HG02678 (cell line): ENCODE results near the gene FCMR.

Source experiments
- ATAC-seq: cut with Tn5 transposase; IDR thresholded peaks from one replicate; pipeline ENCODE4 v1.9.1; 2021; ENCODE audit warnings: mild to moderate bottlenecking, moderate library complexity; ENCODE audit not compliant: unreplicated experiment

Gene FCMR

DNA sequence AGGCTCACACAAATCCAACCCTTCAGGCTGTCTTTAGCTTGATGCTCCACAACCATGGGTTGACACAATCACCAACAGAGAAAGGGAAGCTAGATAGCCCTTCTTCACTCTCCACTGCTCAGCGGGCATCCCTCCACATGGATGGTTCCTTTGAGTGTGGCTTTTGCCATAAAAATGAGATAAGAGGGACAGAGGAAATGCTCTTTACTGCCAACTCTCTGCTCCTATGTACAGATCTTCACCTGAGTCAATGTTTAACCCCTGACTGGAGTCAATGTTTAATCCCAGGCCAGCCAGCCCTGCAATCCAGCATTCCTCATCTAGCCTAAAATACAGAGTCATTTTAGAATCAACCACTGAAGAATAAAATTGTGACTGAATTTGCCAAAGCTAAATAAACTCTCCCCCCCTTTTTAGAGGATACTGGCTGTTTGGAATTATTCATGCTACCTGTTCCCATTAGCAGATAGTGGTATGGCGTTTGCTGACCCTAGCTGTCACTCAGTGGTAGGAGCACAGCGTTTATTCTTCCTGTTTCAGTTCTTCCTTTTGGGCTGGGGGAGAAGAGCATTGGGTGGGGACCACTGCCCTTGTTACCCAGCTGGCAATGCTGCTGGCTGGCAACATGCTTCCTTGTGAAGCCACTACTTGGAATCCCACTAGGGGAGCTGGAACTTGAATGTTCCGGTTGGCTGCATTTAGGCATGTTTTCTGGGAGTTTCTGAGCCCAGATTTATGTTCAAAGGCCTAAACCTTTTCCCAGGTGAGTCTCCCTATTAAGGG is 29.8 kb upstream of the FCMR start:
- ATAC-seq: no peak

GRCh38 chr1:206949641-206950040 is 27.9 kb upstream of the FCMR start:
- no peak for ATAC-seq

DNA sequence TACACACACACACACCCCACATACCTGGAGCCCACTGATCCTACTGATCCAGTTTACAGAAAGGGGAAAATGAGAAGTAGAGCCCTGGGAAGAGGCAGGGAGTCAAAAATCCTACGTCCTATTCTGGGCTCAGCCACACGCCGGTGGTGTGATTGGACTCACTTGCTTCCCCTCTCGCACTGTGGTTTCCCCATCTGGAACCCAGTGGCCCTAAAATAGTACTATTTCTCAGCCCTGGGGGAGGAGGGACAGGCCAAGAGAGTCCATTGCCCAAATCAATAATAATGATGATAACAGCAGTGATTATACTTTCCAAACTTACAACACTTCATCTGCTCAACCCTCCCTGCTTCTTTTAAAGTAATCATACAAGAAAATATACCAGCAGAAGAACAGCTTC is 27.5 kb upstream of the FCMR start:
- no peak for ATAC-seq

GRCh38 chr1:206947255-206947654 is 25.5 kb upstream of the FCMR start:
- ATAC-seq: no peak

DNA sequence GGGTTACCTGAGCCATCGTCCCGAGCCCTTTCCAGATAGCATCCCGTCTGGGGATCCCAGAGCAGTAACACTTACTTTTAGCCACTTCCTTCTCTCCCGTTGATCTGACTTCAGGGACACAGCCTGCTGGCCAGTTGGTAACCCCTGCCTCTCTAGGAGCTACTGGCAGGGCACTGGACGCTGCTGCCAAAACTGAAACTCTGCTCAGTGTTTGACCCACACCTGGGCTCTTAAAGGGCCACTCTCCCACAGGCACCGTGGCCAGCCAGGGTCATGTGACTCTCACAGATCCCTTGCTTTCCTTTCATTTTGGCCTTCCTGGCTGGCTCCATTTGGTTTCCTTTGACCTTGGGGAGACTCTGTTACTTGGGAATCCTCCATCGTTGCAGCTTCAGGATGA is 24.5 kb upstream of the FCMR start, which contains the start of gene PIGR:
PIGR (minus strand) TSS at position 206 of the 400 bp plus-strand sequence. CDS start 5,935 bp downstream, outside the sequence.
- ATAC-seq: no peak

DNA sequence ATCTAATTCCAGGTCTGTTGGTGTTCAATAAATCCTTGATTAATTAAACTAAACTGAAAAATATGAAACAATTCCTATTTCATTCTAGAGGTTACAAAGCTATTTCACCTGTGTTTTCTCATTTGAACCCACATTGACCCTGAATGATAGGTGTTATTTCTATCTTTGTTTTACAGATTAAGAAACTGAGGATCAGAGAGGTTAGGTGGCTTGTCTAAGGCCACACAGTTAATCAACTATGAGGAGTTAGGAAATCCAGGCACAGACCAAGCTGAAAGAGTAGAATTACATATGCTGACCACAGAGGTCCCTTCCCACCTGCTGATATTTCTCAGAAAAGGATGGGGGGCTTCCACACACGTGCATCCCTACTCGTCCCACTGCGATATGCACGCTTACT is 24.0 kb upstream of the FCMR start:
- ATAC-seq: no peak

GRCh38 chr1:206944703-206945102 is 23.0 kb upstream of the FCMR start:
- no peak for ATAC-seq

DNA sequence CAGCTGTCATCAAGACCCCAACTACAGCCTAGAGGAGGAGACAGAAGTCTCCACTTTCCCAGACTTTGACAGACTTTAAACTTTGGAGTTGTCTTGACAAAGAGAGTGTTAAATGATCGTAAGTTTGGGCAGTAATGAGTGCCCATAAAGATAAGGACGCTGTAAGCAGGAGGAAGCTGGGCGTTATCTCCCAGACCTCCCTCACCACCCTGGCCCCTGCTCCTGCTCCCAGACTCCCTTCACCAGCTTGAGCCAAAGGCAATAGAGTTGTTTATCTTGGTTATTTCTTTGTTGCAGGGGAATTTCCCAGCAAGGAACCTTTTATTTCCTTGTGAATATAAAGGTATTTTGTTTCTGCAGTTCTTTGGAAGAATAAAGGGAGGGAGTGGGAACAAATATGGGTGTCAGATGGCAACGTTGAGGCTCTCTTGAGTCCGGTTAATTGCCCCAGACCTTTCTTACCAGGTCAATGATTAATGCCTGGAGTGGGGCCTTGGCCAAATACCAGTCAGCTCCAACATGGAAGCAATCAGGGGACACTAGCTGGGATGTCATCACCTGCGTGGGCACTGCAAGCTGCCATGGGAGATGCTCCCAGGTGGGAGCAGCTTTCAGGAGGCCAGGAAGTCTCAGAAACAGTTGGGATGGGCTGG is 20.2 kb upstream of the FCMR start:
- no peak for ATAC-seq

DNA sequence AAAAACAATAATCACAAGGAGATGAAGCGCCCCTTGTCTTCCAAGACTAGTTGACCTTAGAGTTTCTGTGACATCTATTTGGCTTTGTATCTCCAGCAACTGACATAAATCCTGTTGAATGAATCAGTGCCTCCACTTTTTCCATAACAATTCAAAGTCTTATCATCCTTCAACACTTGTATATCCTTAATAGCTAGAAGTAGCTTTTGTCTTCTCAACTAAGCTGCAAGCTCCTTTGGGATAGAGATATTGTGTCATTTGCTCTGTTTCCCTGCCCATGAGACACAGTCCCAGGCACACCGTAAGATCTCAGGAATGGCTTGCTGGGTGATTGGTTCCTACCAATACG is 18.8 kb upstream of the FCMR start:
- no peak for ATAC-seq

GRCh38 chr1:206939841-206940587 is 18.3 kb upstream of the FCMR start:
- no peak for ATAC-seq

DNA sequence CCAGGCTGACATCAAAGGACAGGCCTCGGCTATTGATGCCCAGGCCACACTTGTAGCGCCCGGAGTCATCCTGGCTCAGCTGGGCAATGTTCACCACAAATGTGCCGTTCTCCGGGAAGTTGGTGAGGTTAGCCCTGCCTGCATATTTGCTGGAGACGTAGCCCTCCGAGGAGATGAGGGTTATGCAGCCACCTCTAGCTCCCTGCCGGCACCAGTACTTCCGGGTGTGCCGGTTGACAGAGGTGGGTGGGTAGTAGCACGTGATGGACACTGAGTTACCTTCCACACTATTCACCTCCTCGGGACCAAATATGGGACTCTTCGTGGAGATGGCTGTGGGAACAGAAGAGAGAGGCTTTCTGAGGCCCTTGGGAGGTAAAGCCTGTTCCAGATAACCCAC is 17.4 kb upstream of the FCMR start:
- no peak for ATAC-seq

DNA sequence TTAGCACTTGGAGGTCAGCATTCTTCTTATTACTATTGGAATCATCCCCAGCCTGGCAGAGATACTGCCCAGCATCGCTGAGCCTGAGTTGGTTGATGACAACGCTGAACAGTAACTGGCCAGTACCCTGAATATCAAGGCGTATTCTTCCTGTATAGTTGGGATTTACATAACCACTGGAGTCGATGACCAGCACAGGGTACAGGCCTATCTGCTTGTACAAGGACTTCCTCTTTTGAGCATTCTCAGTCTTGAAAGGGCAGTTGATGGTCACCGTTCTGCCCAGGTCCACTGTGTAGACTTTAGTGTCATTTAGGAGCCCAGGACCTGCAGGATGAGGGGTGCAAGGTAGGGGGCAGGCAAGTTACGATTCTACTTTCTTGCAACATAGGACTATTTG is 15.7 kb upstream of the FCMR start:
- no peak for ATAC-seq

DNA sequence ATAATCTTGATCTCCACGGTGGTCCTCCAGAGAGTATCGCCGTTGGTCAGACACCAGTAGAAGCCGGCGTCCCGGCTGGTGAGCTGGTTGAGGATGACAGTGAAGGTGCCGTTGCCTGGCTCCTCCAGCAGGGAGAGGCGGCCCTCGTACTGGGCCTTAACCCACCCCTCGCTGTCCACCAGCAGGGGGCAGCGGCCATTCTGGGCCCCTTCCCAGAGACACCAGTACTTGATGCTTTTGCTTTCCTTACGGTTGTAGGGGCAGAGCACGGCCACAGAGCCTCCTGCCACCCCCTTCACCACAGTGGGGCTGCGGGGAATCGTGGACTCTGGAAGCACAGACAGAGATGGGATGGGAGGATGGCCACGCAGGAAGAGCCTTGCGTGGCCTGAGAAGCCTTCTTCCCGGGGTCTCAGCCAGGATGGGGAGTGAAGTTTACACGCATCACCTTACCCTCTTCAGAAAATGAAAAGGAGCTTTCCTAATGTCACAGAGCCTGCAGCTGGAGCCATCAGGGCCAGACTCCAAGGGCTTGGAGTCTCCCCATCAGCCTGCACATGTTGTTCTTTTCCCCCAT is 13.8 kb upstream of the FCMR start:
- peak; percentile 30 for ATAC-seq

- peak; percentile 26 for ATAC-seq
Observed at GRCh38 chr1:206933333-206933945, 11.7 kb upstream of the FCMR start.

GRCh38 chr1:206932177-206932576 is 10.4 kb upstream of the FCMR start:
- ATAC-seq: no peak

GRCh38 chr1:206931709-206932108 is 10.0 kb upstream of the FCMR start:
- ATAC-seq: no peak

GRCh38 chr1:206930210-206930798 is 8.6 kb upstream of the FCMR start:
- peak; percentile 70 for ATAC-seq

- no peak for ATAC-seq
Observed at GRCh38 chr1:206929524-206929923, 7.8 kb upstream of the FCMR start.

DNA sequence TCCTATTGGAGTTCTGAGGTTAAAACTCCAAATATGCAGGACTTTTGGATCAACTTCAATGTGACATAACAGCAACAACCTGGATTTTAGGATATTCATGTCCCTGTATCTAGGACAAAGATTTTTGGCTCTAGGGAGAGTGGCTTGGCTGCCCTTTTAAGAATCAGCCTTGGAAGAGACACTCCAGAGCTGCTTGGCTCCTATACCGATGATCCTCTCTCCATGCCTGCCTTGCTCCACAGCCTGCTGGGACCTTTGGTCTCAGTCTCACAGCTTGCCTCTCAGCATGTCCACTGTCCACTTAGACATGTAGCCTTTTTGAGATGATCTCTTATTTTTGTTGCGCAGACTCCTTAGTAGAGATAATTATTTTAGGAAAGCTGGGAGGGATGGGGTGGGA is 4.5 kb upstream of the FCMR start:
- ATAC-seq: no peak

- peak; percentile 49 for ATAC-seq
Observed at GRCh38 chr1:206925106-206925736, 3.5 kb upstream of the FCMR start.
